Naive thymus-derived CD8-positive, alpha-beta T cell (primary cell): ENCODE measurements around the gene NANOGP8. TPM values are rescaled to one million over a fixed set of nuclear protein-coding genes. Genes with fewer than 3 reads are reported as not detected.

Experiments
- ATAC-seq, 2 donors: fragments of 150-1000 bp; cut with Tn5 transposase in 1 of 2; sonication (Bioruptor Pico), chemical (Tn5 transposase) in 1 of 2; 1 replicate in 1 of 2; 2 replicates in 1 of 2; pipeline ENCODE4 v1.10.0; 2021; ENCODE audit warnings: mild to moderate bottlenecking in 2 of 2, moderate library complexity in 2 of 2
- POLR2A ChIA-PET: fragments of 350-600 bp; sonication (Branson Sonifier 250); formaldehyde crosslinking; loops from one replicate; lab custom pipeline; 2021; ENCODE audit warnings: antibody characterized with exemption; lab: Charles Lee
- DNase-seq, 10 donors: peaks; one replicate each; pipeline versions ENCODE4 v3.0.0 to v3.0.0-alpha.2; 2020 to 2022
- H3K27ac Mint-ChIP-seq, 10 donors: one replicate each; pipeline ENCODE4 v1.8.0; 2020 to 2022; ENCODE audit warnings: mild to moderate bottlenecking in 10 of 10, mixed read lengths in 10 of 10, moderate library complexity in 4 of 10, inconsistent platforms in 1 of 10
- H3K27me3 Mint-ChIP-seq, 5 donors: one replicate each; pipeline ENCODE4 v1.8.0; 2021 to 2022; ENCODE audit warnings: mixed read lengths in 5 of 5
- H3K36me3 Mint-ChIP-seq, 3 donors: one replicate each; pipeline ENCODE4 v1.8.0; 2020 to 2022; ENCODE audit warnings: mixed read lengths in 3 of 3, mild to moderate bottlenecking in 2 of 3, inconsistent platforms in 1 of 3
- H3K4me1 Mint-ChIP-seq, 4 donors: one replicate each; pipeline ENCODE4 v1.8.0; 2021 to 2022; ENCODE audit warnings: mixed read lengths in 4 of 4
- H3K4me3 Mint-ChIP-seq, 10 donors: one replicate each; pipeline ENCODE4 v1.8.0; 2020 to 2022; ENCODE audit warnings: mild to moderate bottlenecking in 10 of 10, mixed read lengths in 10 of 10, moderate library complexity in 6 of 10, inconsistent platforms in 1 of 10
- H3K9me3 Mint-ChIP-seq, 9 donors: one replicate each; pipeline ENCODE4 v1.8.0; 2020 to 2022; ENCODE audit warnings: mixed read lengths in 9 of 9, mild to moderate bottlenecking in 3 of 9, inconsistent platforms in 1 of 9, moderate library complexity in 1 of 9
- polyA plus RNA-seq, 3 donors: library from polyadenylated mRNA; unstranded; fragments of 300-500 nt; fragmentation: Illumina TruSeq; gene quantifications; one replicate each; pipeline ENCODE4 v1.2.3, GENCODE V29; 2021
- total RNA-seq, 8 experiments: library from RNA in 2 of 8; stranded (reverse) in 2 of 8; gene quantifications; one replicate each; pipeline ENCODE4 v1.2.3 and lab custom pipeline; 2021 to 2026

Gene NANOGP8
- total and polyA plus RNA-seq, 5 experiments from 2014 or later = 1.1 TPM; not detected in 4

DNA sequence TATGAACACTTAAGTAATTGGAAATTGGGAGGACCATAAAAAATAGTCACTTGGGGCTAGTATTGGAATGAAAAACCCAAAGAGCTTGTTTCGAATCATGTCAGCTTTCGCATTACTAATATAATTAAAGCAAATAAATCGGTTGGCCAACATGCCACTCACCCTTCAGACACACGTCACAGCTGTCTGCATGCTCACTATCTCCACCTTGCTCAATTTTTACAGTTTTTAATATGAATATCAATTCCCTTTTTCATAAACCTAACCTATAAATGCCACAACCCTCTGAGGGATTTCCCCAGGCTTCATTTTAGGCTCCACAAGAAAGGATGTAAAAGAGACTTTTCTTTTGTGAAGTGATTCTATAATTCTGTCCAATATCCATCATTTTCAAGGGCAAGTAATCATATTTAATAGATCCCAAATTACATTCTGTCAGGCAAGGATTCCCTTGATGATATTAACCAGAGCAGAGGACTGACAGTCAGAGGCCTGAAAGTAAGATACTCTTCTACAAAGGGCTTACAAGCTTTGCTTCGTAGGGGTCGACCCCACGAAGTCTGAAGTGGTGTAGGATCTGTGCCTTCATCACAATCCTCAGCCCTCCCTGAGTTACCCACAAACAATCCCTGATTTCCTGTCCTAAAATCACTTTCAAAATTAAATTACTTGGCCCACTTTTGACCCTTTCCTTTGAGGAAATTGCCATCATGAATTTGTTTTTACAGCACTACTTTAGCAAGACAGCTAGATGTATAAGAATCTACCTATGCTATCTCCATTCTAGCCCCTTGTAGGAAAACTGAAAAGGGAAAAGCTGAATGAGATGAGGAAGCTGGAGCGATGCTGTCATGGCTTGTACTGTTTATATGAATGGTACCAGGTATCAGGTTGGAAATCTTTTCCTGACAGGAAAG lies 44.5 kb downstream of the NANOGP8 start:
- H3K36me3 Mint-ChIP-seq = no peaks in the 10 kb centered on the region
- H3K4me3 Mint-ChIP-seq = no peak overlapping the region
- DNase-seq = no peak
- H3K4me1 Mint-ChIP-seq = peaks cover 0 to 3% (median 0%) of the 10 kb centered on the region in 4 donors
- POLR2A ChIA-PET = no interaction called here
- H3K27me3 Mint-ChIP-seq = peaks cover 0 to 2% (median 0%) of the 10 kb centered on the region in 5 donors
- H3K9me3 Mint-ChIP-seq = peaks cover 0 to 5% (median 0%) of the 10 kb centered on the region in 9 donors
- H3K27ac Mint-ChIP-seq = no peak overlapping the region
- no peak for ATAC-seq

GRCh38 chr15:35038626-35039451 lies 46.3 kb downstream of the NANOGP8 start:
- Mint-ChIP-seq H3K4me1 (peaks cover 0 to 3% (median 0%) of the 10 kb centered on the region in 4 donors), H3K36me3 (no peaks in the 10 kb centered on the region), H3K4me3 (no peak overlapping the region), H3K27ac (no peak overlapping the region), H3K27me3 (peaks cover 0 to 2% (median 0%) of the 10 kb centered on the region in 5 donors), H3K9me3 (peaks cover 0 to 5% (median 0%) of the 10 kb centered on the region in 9 donors)
- POLR2A ChIA-PET = no interaction called here
- DNase-seq (no peak), ATAC-seq (no peak)

Other genes with a start within 250 kb of the NANOGP8 start
- 10 to 100 TPM; 42.3 to 50.7 TPM for gene AQR, start 115.6 kb downstream of the NANOGP8 start, total RNA-seq
- 10 to 100 TPM; 10.3 to 16.0 (median 13.5) TPM for gene AQR, start 115.6 kb downstream of the NANOGP8 start, polyA plus RNA-seq
- gene ZNF770, start 97.0 kb downstream of the NANOGP8 start, total RNA-seq = 10 to 100 TPM; 60.2 to 72.6 TPM
- 100 to 1,000 TPM in 2 of 3 donors, 10 to 100 TPM in 1; 93.6 to 112 (median 110) TPM for gene ZNF770, start 97.0 kb downstream of the NANOGP8 start, polyA plus RNA-seq